ENCODE data around the gene TEAD3.

The TEAD3 gene

DNA sequence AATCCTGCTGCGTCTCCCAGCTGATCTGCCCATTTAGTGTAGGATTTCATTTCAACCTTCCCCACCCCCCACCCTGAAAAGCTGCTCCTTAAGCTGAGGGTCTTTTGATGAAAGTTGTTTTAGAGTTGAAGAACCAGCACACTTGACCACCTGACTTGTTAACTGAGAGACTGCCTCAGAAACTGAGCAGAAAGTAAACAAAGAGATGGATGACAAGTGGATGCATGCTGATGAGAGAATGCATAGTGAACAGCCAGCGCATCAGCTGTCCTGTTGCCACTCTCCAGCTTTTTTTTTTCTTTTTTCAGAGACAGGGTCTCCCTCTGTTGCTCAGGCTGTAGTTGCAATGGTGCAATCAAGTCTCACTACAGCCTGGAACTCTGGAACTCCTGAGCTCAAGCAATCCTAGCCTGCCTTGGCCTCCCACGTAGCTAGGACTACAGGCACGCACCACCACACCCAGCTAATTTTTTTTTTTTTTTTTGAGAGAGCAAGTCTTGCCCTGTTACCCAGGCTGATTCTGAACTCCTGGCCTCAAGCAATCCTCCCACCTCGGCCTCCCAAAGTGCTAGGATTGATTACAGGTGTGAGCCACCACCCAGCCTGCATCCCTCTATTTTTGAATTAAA, 19.2 kb downstream of the TEAD3 start:
- H3K27ac Mint-ChIP-seq = no peak overlapping the region

DNA sequence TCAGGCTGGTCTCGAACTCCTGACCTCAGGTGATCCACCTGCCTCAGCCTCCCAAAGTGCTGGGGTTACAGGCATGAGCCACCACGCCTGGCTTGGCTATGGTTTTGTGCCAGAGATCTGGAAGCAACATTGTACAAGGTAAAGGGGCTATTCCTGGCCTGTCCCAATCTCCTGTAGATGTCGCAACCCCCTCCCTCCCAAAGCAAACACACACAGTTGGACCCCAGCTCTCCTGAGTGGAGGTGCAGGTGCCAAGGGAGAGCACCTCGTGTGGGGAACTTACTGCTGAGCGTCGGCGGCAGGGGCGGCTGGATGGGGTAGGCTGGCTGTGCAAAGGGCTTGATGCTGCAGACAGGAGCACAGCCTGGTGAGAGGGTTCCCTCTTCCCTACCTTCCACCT, 19.9 kb downstream of the TEAD3 start:
- Mint-ChIP-seq H3K4me1 (peaks cover 18% of the 10 kb centered on the region), H3K9me3 (no peaks in the 10 kb centered on the region), H3K27me3 (no peaks in the 10 kb centered on the region), H3K4me3 (no peak overlapping the region), H3K36me3 (peaks cover 5% of the 10 kb centered on the region), H3K27ac (no peak overlapping the region)
- ATAC-seq = no peak

More for the DNA sequence above, 19.2 kb downstream of the TEAD3 start:
- peaks cover 15% of the 10 kb centered on the region for H3K4me1 Mint-ChIP-seq
- no peak overlapping the region for H3K4me3 Mint-ChIP-seq
- peaks cover 5% of the 10 kb centered on the region for H3K36me3 Mint-ChIP-seq
- H3K9me3 Mint-ChIP-seq = no peaks in the 10 kb centered on the region
- H3K27me3 Mint-ChIP-seq = no peaks in the 10 kb centered on the region
- no peak for ATAC-seq

DNA sequence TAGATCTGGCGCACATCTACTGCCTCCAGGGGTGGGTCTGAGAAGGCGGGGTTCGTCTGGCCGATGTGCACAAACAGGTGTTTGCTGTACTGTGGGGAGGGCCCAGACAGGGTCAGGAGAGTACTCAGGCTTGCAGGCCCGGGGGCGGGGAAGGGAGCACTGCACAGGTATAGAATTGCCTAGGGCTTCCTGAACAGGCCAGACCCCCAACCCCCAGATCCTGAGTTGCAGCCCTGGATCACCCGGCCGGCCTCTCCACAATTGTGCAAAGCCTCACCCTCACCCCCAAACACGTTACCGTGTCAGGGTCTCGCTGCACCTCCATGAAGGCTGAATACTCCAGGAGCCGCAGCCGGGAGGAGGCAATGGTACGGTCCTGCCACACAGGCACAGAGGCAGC, 20.9 kb downstream of the TEAD3 start:
- Mint-ChIP-seq H3K27ac (peak overlapping the region; percentile 22), H3K27me3 (no peaks in the 10 kb centered on the region), H3K36me3 (peaks cover 9% of the 10 kb centered on the region), H3K4me1 (peaks cover 28% of the 10 kb centered on the region), H3K4me3 (no peak overlapping the region), H3K9me3 (no peaks in the 10 kb centered on the region)
- ATAC-seq = no peak

DNA sequence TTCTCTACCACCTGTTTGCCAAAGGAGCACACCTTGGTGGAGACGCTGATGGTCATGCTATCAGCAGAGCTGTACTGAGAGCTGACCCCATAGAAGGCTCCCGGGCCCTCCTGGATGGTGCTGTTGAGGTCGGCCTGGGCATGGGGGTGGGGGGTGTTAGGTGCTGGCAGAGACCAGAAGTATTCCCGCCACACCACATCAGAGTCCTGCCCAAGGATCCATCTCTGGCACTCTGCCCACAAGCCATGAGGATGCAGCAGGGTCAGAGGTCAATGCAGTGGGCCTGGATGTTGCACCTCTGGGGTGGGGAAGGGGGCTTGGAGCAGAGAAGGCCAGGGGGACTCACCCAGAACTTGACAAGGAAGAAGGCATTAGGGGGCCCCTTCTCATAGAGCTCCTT, 21.3 kb downstream of the TEAD3 start:
- Mint-ChIP-seq H3K36me3 (peaks cover 14% of the 10 kb centered on the region), H3K4me3 (no peak overlapping the region), H3K4me1 (peaks cover 33% of the 10 kb centered on the region), H3K9me3 (no peaks in the 10 kb centered on the region), H3K27ac (peak overlapping the region; percentile 22), H3K27me3 (no peaks in the 10 kb centered on the region)
- no peak for ATAC-seq

DNA sequence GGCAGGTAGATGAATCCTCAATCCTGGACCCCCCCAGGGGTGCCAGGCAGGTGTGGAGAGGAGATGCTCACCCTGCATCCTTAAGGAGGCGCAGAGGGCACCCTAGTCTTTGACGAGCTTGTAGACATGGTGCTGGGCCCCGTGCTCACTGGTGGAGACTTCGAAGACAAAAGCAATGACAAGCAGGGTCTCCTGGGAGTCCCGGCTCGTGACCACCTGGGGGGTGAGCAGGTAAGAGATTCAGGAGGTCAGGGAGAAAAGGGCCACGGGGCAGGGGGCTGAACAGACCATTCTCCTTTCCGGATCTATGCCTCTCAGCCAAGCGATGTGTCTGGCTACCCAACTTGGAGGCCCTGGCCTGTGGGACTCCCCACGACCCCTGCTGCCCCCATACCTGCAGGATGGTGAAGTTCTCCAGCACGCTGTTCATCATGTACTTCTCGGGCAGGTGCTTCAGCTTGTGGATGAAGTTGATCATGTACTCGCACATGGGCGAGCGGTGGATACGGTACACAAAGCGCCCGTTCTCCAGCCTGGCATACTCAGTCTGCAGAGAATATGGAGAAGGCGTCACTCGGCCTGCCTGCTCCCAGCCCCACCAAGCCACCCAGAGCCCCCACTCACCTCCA, 21.8 kb downstream of the TEAD3 start:
- Mint-ChIP-seq H3K27ac (peak overlapping the region; percentile 22), H3K4me1 (peaks cover 38% of the 10 kb centered on the region), H3K9me3 (no peaks in the 10 kb centered on the region), H3K27me3 (no peaks in the 10 kb centered on the region), H3K36me3 (peaks cover 19% of the 10 kb centered on the region), H3K4me3 (no peak overlapping the region)
- ATAC-seq = no peak

DNA sequence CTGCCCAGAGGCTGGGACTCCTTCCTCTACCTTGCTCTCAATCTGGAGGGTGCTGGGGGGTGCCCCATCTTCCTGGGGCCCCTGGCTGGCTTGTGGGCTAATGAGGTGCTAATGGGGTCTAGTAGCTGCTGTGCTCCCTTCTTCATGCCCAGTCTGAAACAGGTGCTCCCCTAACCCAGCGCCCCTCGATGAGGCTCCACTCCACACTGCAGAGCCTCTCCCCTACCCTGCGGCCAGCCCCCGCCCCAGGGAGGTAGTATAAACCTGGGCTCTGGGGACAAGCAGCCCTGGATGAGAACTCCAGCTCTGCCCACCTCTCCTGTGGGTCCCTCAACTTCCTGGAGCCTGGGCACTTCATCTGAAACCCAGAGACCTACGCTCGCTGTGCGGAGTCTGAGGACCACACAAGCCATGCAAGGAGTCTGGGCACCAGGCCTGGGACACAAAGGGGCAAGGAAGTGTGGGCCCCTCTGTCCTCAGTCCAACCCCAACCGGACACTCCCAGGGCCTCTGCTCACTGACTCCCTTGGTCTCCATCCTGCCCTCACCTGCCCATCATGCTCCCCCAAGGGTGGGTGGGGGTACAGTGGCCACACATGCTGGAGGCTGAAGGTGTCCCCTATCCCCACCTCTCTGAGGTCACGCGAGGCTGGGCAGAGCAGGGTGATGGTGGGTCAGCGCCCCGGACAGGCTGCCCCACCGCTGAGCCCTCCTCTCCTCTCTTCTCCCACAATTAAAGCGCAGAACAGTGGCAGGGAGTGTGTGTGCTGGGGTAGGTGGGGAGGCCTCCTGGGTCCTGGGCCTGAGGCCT, 22.5 kb downstream of the TEAD3 start:
- H3K4me1 Mint-ChIP-seq = peaks cover 45% of the 10 kb centered on the region
- H3K36me3 Mint-ChIP-seq = peaks cover 26% of the 10 kb centered on the region
- peak; percentile 18 for ATAC-seq
- no peak overlapping the region for H3K4me3 Mint-ChIP-seq
- H3K27ac Mint-ChIP-seq = peak overlapping the region; percentile 3
- H3K9me3 Mint-ChIP-seq = no peaks in the 10 kb centered on the region
- no peaks in the 10 kb centered on the region for H3K27me3 Mint-ChIP-seq

DNA sequence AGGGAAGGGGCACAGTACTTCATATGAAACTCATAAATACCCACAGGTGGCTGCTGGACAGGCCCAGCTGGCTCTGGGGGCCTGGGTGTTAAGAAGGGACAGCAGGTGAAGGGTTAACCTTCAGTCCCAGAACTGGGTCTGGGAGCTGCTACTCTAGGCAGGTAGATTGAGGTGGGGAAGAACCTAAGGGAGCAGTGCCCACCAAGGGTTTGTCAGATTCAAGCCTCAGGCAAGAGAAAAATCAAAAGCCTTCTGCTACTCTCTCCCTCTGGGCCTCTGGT, 23.1 kb downstream of the TEAD3 start:
- H3K27ac Mint-ChIP-seq = peak overlapping the region; percentile 3
- peaks cover 32% of the 10 kb centered on the region for H3K36me3 Mint-ChIP-seq
- H3K27me3 Mint-ChIP-seq = no peaks in the 10 kb centered on the region
- no peak for ATAC-seq
- H3K4me3 Mint-ChIP-seq = no peak overlapping the region
- H3K4me1 Mint-ChIP-seq = peaks cover 49% of the 10 kb centered on the region
- H3K9me3 Mint-ChIP-seq = no peaks in the 10 kb centered on the region

DNA sequence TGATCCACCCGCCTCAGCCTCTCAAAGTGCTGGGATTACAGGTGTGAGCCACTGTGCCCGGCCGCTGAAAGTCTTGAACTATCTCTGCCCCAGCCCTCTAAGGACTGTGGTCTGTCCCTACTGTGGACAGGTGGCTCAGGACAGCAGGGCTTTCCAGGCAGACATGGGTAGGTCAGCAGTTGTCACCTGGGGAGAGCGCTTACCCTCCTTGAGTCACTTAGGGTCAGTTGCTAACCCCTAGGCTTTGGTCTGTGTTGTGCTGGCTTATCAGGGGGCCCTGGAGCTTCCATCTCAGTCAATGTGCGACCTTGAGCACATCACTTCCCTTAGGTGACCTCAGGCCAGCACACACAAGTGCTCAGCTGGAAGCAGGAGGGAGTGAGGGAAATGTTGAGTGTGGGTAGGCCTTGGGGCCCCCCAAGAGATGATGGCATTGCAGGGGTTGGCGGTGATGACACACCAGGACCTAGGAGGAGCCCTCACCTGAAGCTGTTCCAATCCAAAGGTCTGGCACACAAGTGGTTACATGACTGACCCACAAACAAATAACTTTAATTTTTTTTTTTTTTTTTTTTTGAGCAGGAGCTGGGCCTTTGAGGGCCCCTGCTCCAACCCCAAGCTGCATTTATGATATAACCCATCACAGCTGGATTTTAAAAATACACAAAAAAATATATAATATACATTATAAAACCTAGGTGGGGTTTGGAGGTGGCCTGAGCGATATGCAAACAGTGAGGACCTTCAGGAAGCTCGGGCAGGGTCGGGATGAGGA, 23.6 kb downstream of the TEAD3 start:
- no peak for ATAC-seq
- Mint-ChIP-seq H3K4me3 (no peak overlapping the region), H3K9me3 (no peaks in the 10 kb centered on the region), H3K36me3 (peaks cover 37% of the 10 kb centered on the region), H3K4me1 (peaks cover 49% of the 10 kb centered on the region), H3K27ac (peak overlapping the region; percentile 3), H3K27me3 (no peaks in the 10 kb centered on the region)

DNA sequence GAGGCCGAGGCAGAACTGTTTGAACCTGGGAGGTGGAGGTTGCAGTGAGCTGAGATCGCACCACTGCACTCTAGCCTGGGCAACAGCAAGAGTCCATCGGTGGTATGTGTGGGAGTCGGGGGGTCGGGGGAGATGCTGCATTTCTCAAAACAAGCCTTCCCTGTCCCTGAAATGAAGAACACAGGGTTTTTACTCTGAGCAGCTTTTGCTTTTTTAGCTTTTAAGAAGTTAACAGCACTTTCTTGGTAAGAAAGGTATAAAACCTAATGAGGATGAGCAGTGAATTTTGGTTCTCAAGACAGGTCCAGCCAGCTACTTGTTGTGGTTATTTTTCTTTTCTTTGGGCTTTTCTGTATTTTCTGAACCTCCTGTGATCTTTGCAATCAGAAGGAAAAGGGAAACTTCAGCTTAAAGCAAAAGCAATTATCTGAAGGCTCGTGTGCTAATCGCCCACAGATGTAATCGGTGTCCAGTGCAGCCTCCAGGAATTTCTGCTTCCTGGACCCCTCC, 25.0 kb downstream of the TEAD3 start:
- Mint-ChIP-seq H3K36me3 (peaks cover 40% of the 10 kb centered on the region), H3K9me3 (no peaks in the 10 kb centered on the region), H3K4me1 (peaks cover 57% of the 10 kb centered on the region), H3K27me3 (no peaks in the 10 kb centered on the region), H3K27ac (peak overlapping the region; percentile 40), H3K4me3 (no peak overlapping the region)
- no peak for ATAC-seq

DNA sequence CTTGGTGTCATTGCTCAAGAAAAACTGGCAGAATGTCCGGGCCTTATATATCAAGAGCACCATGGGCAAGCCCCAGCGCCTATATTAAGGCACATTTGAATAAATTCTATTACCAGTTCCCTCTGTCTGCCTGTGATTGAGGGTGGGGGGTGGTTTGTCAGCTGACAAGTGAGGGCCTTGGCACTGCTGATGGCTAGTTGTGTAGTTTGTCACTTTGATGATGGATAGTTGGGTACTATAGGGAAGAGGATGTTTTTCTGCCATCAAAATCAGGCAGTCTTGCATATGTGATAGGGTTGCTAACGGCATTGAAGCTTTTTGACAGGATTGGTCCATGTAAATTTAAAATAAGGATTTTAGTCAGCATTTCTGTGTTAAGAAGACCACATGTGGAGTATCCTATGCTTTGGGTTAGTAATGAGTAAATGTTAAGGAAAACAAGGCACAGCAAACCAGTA, 26.2 kb downstream of the TEAD3 start:
- H3K9me3 Mint-ChIP-seq = no peaks in the 10 kb centered on the region
- peak overlapping the region; percentile 100 for H3K27ac Mint-ChIP-seq
- no peaks in the 10 kb centered on the region for H3K27me3 Mint-ChIP-seq
- H3K4me3 Mint-ChIP-seq = peak overlapping the region; percentile 99
- peaks cover 52% of the 10 kb centered on the region for H3K4me1 Mint-ChIP-seq
- ATAC-seq = no peak
- peaks cover 47% of the 10 kb centered on the region for H3K36me3 Mint-ChIP-seq

DNA sequence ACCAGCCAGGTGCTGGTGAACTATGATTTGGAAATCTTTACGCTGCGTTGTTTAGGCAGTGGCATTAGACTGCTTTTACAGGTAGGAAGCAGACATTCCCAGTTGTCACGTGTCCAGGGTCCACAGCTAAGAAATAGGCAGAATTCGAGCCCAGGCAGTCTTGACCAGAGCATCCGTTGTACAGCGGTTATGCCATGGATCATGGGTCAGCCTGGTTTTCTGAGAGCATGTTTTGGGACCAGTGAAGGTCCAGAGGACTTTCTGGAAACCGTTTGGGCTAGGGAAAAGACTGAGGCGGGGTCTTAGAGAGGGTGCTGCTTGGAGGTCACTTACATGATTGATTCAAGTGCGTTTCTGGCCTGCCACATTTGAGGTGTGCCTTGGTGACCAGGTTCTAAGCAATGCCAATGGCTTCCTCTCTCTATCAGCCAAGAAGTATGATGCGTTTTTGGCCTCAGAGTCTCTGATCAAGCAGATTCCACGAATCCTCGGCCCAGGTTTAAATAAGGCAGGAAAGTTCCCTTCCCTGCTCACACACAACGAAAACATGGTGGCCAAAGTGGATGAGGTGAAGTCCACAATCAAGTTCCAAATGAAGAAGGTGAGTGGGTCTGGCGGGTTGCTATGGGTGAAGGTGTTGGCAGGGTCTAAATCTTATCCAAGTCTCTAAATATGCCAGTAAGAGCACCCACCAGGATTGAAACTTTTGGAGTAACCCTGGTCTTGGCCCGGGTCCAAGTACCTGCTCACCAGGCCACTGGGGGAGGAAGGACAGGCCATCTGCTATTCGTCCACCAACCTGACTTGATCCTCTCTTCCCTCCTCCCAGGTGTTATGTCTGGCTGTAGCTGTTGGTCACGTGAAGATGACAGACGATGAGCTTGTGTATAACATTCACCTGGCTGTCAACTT, 26.9 kb downstream of the TEAD3 start:
- no peaks in the 10 kb centered on the region for H3K27me3 Mint-ChIP-seq
- peaks cover 47% of the 10 kb centered on the region for H3K4me1 Mint-ChIP-seq
- no peaks in the 10 kb centered on the region for H3K9me3 Mint-ChIP-seq
- peaks cover 47% of the 10 kb centered on the region for H3K36me3 Mint-ChIP-seq
- peak overlapping the region; percentile 100 for H3K27ac Mint-ChIP-seq
- no peak for ATAC-seq
- peak overlapping the region; percentile 99 for H3K4me3 Mint-ChIP-seq

DNA sequence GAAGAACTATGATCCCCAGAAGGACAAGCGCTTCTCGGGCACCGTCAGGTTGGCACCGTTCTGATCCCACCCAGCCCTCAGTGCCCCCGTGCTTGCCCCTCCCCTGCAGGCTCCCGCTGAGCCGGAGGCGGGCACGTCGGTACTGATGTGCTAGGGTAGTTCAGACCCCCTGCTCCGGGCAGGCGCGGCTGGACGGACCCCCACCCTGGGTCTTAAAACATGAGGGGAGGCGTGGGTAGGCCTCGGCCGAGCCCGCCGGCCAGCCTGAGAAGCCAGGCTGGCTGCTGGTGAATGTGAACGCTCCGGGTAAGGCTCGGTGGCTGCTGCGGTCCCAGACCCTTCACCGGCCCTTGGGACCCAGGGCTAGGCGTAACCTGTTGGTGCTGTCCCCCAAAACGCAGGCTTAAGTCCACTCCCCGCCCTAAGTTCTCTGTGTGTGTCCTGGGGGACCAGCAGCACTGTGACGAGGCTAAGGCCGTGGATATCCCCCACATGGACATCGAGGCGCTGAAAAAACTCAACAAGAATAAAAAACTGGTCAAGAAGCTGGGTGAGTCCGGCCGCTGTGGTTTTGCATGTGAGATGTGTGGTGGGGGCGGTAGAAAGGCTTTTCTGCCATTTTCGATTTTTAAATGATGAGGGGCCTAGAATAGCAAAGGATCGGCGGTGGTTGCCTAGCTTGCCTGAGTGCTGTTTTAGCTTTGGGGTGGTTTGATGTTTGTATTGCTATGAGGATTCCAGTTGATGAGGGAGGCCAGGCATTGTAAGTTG, 27.7 kb downstream of the TEAD3 start:
- peak overlapping the region; percentile 100 for H3K27ac Mint-ChIP-seq
- H3K4me3 Mint-ChIP-seq = peak overlapping the region; percentile 99
- H3K27me3 Mint-ChIP-seq = no peaks in the 10 kb centered on the region
- H3K9me3 Mint-ChIP-seq = no peaks in the 10 kb centered on the region
- ATAC-seq = peak; percentile 21
- peaks cover 48% of the 10 kb centered on the region for H3K36me3 Mint-ChIP-seq
- H3K4me1 Mint-ChIP-seq = peaks cover 43% of the 10 kb centered on the region

DNA sequence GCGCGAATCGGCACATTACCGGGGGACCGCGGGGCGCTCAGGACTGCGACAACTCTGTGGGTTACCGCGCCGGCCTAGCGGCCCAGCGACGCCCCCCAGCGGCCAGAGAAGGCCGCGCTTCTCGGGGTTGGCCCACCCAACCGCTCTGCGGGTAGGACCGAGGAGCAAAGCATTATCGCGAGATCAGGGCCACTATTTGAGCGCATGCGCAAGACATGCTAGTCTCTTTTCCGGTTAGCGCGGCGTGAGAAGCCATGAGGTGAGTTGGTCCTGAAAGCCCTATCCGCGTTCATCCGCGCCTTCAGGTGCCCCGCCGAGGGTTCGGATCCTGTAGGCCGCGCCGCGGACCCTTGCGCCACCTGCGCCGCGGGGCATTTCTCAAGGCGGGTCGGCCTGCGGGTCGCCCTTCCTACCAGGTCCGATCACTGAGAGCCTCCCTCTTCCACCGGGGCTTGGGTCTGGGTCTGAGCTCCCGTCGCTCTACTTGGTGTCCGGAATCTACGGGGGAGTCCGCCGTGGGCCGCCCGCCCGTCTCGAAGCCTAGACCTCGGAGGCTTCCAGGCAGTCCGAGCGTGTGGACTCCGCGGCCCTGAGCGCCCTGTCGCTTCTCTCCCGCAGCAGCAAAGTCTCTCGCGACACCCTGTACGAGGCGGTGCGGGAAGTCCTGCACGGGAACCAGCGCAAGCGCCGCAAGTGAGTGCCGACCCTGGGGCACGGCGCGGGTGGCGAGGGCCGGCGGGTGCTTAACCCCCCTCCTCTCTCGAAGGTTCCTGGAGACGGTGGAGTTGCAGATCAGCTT, 28.5 kb downstream of the TEAD3 start, which contains the start of gene RPL10A:
Gene RPL10A, plus strand, starts transcription at position 221 of the 799 bp plus-strand sequence. Its CDS starts 34 bp downstream, at position 255.
- H3K4me3 Mint-ChIP-seq = peak within 1 kb of the TSS; percentile 99
- no peaks in the 10 kb centered on the region for H3K9me3 Mint-ChIP-seq
- ATAC-seq = peak; percentile 95
- no peaks in the 10 kb centered on the region for H3K27me3 Mint-ChIP-seq
- peak within 1 kb of the TSS; percentile 100 for H3K27ac Mint-ChIP-seq
- peaks cover 55% of the 10 kb centered on the region for H3K36me3 Mint-ChIP-seq
- peaks cover 43% of the 10 kb centered on the region for H3K4me1 Mint-ChIP-seq
